Left forelimb (tissue), 1 donor: ENCODE results near the gene ARSI.

Source experiments
- DNase-seq: peaks from one replicate; pipeline ENCODE4 v3.0.0-alpha.2; 2018; ENCODE audit warnings: low spot score

Gene ARSI

DNA sequence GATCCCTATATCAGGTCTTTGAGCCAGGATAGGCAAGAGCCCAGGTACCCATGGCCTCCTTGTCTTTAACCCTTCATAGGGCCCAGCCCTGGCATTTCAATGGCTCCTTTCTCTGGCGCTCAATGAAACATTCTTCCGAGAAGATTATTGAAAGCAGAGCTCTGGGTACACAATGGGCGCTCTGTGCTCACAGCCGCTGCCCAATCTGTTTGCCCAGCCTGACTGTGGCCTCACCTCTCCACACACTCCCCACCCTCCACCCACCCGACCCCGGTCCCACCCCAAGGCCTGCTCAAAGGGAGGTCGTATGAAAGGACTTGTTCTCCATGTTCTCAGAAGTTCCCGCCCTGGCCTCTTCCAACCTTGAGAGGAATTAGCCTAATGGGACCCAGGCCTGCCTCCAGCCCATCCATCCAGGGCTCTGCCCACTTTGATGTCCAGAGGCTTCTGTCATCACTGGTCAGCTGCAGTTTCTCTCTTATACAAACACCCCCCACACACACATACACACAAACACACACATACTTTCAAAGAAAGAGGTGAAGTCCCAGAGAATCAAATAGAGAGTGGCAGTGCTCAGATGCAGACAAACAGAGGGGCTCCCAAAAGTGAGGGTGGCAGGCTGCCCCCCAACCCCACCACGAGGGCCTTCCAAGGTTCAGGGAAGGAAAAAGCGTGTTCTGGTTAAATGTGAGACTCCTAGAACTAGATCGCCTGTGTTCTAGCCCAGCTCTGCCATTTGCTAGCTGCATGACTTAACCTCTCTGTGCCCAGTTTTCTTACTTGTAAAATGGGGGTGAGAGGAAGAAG, 5.1 kb upstream of the ARSI start:
- no peak for DNase-seq

DNA sequence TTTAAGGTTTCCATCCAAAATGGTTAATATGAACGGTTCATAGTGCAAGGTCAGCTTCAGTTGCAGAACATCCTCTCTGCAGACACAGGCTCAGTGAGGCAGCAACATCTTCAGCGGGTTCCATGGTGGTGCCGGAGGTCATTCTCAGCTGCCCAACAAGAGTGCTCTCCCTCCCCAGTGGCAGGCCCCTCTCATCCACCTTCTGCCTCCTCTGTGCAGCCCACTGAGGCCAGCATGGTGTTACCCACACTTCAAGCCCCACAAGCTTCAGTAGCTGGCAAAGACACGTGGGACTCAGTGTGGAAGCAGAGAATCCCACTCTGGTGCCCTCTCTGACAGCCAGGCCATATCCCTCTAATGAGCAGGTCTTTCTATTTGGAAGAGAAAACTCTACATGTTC, 4.1 kb upstream of the ARSI start:
- no peak for DNase-seq

DNA sequence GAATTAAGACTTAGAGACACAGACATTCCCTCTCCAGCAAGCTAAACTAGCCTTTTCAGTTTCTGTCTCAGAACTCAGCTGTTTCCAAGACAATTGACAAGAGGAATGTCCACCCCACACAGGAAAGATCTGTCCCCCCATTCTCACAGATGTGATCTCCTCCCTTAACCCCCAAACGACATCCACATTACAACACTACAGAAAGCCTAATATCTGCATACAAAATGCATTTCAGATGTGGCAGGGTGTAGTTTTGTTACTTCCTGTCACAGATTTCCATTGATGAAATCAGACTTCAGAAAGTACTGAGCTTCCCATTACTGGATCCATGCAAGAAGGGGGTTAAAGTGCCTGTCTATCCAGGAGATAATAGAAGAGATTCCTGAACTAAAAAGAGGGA, 2.9 kb upstream of the ARSI start:
- no peak for DNase-seq

DNA sequence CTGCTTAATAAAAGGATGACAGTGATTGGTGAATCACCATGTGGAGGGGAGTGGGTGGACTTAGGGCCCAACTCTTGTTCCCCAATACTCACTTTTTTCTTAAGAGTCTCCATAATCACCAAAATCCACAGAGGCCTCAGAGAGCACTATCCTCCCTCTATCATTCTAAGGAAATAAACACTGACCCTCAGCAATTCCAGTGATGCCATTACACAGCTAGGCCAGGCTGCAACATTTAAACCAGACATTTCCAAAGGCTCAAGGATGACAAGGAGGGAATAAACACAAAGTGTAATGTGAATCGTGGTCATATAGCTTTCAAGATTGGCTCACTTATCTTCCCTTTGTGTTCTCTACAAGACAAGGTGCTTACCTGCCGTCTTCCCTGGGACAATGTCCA, 2.4 kb upstream of the ARSI start:
- DNase-seq: no peak

DNA sequence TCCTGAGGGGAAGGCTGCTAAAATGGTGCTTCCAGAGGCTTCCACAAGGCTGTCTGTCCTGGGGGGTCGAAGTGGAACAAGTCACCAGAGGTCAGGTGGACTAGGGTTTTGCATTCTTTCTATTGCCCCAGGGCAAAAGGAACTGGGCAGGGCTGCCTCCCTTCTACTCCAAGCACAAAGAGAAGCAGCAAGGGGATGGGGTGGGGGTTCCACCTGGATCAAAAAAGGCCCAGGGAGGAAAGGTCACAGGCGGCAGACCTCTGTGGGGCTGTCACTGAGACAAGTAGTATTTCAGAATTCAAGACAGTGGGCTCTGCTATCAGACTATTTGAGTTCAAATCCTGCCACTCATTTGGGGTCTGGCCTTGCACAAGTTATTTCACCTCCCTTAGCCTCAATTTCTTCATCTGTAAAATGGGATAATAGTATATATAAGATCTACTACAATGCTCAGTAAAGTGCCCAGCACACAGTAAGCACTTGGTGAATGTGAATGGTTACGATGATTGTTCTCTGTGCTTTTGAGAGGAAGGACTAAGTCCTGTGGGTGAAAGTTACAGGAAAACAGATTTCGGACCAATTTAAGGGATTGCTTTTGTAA, 1.9 kb upstream of the ARSI start:
- DNase-seq: no peak

DNA sequence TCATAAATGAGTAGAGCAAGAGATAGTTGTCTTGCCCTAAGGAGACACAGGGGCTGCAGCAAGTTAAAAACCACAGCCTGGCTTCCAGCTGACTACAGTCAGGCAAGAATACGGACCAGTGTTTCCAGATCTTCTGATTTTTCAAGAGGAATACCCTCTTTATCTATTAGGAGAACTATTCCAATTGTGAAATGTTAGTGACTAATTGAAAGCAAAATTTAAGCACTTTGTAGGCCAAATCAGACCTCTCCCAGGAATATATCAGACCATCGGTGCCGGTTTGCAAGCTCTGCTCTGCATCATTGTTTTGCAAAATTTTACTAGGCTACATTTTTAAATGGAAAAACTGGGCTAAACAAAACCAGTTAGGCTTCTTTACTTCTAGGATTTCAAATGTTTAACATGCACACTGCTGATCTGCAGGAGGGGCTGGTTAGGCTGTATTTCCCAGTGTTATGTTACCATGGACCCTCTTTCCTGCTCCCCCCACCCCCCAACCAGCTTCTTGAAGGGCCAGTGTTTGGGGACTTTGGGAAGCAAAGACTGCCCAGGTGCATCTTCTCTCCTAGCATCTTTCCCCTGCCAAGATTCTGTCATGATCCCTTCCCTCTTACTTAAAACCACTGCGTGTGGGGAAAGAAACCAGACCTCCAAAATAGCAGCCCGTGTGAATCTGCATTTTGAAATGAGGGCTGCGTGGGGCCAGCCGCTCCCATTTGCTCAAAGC, 1.1 kb upstream of the ARSI start:
- no peak for DNase-seq

DNA sequence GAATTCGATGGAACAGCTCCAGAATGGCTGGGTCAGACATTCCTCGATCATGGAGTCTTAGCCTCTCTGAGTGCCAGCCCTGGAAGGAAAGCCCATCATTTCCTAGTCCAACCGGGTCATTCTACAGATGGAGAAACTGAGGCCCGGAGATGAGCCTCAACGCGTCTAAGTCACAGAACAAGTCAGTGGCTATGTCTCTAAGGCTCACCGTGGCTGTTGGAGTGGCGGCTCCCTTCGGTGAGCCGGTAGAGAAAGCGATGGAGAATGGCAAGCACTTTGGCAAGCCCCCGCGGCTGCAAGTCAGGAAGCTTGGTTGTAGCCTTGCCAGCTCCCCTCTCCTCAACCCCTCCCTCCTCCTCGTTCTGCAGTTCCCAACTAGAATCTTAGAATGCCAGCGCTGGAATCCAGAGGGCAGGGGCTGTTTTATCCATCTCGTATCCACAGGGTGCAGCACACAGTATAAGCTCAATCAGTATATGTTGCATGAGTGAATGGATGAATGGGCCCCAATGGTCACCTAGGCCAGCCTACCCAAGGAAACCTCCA, 438 bp upstream of the ARSI start:
- no peak for DNase-seq

DNA sequence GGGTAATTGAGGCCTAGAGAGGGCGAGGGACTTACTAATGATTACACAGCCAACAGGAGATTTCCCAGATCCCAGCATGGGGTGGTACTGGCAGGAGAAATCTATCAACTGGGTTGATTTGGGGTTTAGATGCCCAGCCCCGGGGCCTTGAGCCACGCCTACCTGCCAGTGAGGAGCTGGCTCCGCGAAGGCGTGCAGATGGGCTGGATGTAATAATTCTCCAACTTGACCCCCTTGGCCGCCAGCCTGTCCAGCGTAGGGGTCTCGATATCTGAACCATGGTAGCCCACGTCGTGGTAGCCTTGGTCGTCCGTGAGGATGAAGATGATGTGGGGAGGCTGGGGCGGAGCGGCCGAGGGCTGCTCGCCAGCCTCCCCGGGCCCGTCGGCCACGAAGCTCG, 804 bp downstream of the ARSI start:
- DNase-seq: no peak

DNA sequence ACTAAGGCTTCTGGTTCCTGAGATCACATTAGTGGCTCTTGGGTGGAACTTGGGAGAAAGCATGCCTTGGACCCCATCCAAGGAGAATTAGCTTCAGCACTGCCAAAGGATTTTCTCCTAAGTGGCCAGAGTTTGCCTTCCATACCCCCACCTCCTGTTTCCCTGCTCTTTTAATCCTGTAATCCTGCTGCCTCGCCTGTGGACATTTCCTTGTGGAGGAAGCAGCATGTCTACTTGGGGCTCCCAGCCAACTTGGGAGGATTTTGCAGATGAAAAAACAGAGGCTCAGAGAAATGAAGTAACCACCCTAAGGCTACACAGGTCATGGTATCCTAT, 1.6 kb downstream of the ARSI start:
- DNase-seq: no peak

DNA sequence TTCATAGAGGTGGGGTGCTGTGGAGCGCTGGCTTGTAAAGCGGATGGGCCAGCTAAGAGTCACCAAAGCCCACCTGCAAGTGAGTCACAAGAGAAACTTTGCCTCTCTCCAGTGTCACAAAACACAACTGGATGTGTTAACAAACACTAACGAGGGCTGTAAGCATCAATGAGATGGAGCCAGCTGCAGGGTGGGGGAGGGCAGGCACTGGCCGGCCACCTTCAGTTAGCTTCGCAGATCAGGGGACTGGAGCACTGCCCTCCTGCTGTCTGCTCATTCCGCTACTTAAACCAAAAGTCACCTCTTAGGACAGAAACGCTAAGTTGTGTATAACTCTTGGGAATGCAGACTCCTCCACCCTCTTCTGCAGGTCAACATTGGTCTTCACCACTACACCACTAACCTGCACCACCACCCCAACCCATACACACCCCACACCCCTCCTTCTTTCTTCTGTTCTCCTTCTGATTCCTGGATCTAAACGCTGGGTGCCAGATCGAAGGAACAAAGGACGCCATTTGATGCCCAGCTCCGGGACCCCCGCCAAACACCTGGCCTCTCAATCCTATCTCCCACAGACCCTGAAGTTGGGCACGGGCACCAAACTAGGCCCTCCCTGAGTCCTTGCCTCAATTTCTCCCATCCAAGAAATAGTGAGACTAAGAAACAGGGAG, 2.1 kb downstream of the ARSI start:
- no peak for DNase-seq

DNA sequence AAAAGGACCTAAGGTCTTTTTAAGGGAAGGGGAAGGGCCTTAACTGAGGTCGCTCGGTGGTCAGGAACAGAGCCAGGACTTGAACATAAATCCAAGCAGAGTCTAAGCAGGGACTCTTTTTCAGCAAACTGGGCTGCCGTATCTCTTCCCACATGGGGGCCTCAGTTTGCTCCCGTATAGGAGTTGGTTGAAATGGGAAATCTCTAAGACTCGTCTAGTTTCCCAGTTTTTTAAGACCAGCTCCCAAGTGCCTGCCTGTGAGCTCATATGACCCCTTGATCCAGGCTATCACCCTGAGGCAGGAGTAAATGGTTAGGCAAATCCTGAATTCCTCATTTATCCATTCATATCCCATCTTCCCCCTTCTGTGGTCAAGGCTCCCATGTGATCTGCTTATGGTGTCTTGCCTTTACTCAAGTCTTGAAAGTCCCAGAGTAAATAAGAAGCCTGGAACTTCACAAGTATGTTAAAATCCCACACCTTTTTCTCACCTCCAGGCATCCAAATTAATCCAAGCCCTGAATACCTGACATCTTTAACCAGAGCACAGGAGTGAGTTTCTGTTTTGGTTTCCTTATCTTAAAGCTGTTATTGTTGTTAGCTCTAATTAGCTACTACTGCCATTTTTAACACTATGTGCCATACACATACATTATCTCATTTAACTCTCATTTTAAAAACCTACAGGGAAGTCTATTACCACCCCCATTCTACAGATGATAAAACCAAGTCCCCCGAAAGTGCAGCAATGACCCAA, 3.0 kb downstream of the ARSI start:
- DNase-seq: no peak

DNA sequence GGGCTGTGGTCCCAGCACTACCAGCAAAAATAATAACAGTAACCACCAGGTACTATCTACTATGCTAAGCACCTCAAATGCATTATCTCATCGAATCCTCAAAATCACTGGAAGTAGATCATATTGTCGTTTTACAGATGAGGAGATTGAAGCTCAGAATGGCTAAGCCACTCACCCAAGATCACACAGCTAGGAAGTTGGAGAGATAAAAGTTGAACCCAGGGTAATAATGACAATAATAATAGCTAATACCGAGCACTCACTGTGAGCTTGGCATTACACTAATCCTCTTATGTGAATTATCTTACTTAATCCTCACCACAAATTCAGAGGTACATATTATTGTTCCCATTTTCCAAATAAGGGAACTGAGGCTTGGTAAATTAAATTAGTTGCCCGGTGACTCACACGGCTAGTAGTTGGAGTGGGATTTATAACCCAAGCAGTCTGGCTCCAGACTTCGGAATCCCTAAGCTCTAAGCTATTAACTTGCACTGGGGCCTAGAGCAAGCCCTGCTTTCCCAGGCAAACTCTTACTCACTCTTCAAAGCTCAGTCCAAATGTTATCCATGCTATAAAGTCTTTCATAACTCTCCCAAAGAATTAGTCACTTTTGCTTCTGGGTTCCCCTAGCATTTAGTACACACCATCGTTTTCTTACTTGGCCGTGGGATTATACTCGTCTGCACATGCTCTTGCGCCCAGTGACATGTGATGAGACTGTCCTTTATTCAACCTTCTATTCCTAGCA, 3.8 kb downstream of the ARSI start:
- no peak for DNase-seq

DNA sequence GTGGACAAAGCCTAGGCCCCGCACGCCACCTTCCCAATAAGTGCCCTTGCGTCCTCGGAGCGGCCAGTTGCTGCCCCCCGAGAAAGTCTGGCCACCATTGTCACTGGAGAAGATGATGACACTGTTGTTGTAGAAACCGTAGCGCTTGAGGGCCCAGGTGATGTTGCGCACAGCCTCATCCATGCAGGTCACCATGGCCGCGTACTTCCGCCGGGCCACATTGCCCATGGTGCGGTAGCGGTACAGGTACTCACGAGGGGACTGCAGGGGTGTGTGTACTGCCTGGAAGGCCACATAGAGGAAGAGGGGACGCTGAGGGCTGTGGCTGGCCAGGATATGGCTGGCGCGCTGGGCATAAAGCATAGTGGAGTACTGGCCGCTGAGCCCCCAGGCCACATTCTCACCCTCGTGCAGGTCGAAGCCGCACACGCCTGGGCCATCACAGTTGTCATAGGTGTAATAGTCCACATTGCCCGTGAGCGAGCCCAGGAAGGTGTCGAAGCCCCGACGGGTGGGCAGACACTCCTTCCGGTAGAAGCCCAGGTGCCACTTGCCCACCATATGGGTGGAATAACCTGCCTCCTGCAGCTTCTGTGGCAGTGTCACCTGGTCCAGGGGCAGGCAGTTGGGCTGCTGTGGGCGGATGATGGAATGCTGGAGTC, 4.6 kb downstream of the ARSI start:
- no peak for DNase-seq

DNA sequence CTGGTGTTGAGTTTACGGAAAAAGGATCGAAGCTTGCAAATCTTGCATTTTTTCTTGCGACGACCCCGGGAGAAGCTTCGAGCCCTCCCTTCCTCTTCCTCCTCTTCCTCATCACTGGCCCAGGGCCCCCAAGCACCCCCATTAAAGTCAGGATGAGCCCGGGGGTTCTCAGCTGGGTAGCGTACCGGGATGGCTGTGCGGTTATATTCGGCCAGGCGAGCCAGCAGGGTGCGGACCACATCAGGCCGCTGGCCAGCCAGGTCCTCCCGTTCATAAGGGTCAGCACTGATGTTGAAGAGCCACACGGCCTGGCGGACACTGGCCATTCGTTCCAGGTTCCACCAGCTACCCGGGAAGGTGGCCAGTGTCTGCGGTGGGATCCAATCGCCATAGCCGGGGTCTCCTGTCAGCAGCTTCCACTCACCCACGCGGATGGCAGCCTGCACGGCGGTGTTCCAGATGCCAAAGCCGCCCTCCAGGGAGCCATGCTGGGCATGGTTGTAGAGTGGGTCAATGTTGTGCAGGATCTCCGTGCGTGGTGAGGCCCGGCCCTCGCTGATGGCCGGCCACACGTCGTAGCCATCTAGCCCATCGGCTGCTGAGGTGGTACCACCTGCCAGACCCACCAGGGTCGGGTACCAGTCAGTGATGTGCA, 5.3 kb downstream of the ARSI start:
- DNase-seq: no peak

DNA sequence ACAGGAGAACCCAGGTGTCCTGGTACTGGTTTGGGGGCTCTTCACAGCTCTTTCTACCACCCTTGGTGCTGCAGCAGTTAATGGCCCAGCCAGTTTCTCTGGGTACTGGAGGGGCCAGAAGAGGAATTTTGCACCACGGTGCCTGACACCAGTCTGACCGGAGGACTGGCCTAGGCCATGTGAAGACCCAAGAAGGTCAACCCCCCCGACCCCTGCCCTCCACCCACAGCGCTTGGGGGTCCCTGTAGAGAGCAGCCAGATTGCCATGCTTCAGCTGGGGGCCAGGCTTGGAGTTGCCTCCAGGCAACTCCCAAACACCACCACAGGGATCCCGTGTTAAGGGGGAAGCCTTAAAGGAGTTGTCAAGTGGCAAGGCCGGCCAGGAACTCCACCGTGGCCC, 6.2 kb downstream of the ARSI start:
- no peak for DNase-seq

DNA sequence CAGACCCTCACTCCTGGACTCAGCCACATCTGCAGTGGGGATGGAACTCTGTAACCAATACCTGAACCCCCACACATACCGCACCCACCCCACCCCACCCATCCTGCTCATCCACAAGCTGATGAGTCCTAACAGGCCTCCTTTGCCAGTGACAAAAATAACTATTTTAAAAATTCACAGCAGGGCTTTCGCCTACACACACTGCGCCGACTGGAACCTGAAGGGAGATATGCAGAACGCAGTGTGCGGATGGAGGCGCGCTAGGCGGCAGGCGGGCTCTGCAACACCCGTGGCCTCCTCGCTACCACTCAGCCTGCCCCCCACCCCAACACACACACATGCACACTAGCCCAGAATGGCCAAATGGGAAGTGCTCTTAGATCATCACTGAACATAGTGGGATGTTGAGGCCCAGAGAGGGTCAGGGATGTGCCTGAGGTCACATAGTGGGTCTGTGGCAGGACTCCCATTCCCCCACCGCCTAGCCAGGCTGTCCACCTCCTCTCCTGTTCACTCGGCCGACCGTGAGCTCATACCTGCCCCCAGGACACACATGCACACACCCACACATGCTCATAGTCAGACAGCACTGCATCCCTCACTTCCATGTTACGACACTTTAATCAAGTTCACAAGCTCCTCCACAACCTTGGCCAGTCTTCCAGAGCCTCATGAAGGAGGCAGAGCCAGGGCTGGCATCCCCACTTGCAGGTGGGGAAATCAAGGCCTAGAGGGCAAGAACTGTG, 6.8 kb downstream of the ARSI start:
- no peak for DNase-seq

DNA sequence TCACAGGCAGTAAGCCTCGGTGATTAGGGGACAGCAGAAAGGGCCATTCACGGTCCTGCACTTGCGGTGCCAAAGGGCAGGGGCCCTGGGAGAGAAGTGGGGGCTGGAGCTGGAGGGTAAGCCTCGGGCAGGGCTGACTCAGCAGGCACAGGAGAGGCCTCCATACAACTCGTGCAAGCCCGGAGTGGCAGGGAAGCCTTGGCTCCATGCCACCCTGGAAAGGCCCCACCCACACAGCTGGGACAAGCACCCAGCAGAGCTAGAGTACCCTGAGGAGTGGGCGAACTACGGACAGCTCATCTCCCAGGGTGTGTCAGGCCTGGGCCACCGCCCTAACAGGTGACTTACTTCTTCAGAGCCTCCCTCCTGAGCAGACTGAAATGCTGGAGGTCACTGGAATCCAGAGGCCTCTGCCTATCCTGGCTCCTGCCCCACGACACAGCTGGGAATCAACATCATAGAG, 7.5 kb downstream of the ARSI start:
- no peak for DNase-seq

DNA sequence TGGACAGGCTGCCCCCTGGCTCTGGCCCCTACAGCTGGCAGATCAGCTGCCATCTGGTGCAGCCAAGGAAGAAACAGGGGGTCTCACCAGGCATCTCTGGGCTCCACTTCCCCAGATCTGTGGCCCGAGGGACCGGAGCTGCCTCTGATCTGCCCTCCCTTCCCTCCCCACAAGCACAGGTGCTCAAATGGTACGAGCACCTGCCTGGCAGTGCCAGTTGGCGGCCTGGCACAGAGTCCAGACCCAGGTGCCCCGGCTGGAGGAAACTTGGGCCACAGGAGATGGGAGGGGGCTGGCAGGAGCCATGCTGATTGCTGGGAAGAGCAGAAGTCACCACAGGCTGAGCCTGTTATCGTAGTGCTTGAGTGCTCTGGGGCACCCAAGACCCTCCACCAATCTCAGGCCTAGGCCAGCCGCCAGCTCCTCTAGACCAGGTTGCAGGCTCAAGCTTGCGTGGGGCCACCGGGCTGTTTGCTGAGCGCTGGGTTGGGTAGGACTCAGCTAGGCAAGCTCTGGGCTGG, 8.1 kb downstream of the ARSI start:
- no peak for DNase-seq
